Measurements from ENCODE around the gene IZUMO4.

Gene IZUMO4

DNA sequence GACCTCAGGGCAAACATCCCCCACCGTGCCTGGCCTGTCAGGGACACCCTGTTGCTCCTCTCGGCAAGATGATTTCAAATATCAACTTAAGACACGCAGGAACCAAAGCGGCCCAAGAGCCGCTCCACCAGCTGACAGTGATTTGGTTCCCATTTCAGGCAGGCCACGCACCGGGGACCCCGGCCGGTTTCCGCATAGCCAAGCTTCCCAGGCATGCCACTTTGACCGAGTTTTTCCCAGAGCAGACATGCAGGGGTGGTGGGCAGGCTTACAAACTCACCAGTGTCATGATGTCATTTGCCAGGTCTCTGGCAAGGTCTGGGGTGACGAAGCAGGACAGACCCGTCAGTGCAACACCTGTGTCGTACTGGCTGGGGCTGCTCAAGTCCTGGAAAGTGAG lies 35.5 kb downstream of the IZUMO4 start:
- Histone ChIP-seq H3K9me3 (ENCODE audit: insufficient read depth, low read length) (no peaks in the 10 kb centered on the region), H3K9ac (ENCODE audit: insufficient read length, low read depth) (no peak overlapping the region), H3K36me3 (ENCODE audit: insufficient read depth, insufficient read length, low read length) (peaks cover 79% of the 10 kb centered on the region), H3K27me3 (ENCODE audit: insufficient read depth, insufficient read length) (no peaks in the 10 kb centered on the region), H3K4me1 (ENCODE audit: insufficient read depth, insufficient read length) (peaks cover 7% of the 10 kb centered on the region), H3K4me3 (ENCODE audit: insufficient read length, low read depth) (no peak overlapping the region)
- no peak for DNase-seq (ENCODE audit: low read depth, low spot score)
- TF ChIP-seq ZNF274 (IDR thresholded peaks at IDR 0.05; ENCODE audit: low read depth, low read length) (no peak), YY1 (IDR thresholded peaks at IDR 0.05; ENCODE audit: insufficient read depth, insufficient read length) (no peak), SUZ12 (IDR thresholded peaks at IDR 0.05; ENCODE audit: extremely low read depth, insufficient read depth, insufficient read length) (no peak)

DNA sequence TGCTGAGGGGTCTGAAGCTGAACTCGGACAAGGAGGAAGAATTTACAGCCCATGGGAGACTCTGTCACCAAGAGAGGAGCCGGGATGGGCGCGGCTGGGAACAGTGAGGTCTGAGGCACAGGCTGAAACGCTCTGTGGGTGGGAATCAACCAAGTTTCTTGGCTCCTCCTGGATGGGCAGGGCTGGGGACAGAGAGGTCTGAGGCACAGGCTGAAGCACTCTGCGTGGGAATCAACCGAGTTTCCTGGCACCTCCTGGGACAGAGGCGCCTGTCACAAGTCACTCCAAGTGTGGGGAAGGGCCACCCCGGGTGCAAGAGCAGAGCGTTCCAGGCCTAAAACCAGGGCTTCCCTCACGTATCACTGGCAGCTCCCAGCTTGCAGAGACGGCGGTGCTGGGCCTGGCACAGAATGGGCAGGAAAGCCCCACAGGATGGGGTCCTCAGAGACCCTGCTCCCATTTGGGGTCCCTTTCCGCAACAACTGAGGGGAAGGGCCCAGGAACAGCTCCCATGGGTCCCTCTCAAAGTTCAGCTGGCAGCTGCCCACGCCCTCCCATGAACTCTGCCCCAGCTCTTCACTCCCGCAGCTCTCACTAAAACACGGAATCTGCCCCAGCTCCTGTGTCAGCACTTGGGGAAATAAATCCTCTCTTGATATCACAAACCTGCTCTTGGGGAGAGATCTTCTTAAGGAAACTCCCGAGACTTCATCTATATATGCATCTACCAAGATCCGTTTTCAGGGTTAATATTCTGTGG lies 36.2 kb downstream of the IZUMO4 start:
- no peak for TF ChIP-seq SUZ12 (IDR thresholded peaks at IDR 0.05; ENCODE audit: extremely low read depth, insufficient read depth, insufficient read length)
- no peak for TF ChIP-seq ZNF274 (IDR thresholded peaks at IDR 0.05; ENCODE audit: low read depth, low read length)
- TF ChIP-seq YY1 (IDR thresholded peaks at IDR 0.05; ENCODE audit: insufficient read depth, insufficient read length), result no peak

DNA sequence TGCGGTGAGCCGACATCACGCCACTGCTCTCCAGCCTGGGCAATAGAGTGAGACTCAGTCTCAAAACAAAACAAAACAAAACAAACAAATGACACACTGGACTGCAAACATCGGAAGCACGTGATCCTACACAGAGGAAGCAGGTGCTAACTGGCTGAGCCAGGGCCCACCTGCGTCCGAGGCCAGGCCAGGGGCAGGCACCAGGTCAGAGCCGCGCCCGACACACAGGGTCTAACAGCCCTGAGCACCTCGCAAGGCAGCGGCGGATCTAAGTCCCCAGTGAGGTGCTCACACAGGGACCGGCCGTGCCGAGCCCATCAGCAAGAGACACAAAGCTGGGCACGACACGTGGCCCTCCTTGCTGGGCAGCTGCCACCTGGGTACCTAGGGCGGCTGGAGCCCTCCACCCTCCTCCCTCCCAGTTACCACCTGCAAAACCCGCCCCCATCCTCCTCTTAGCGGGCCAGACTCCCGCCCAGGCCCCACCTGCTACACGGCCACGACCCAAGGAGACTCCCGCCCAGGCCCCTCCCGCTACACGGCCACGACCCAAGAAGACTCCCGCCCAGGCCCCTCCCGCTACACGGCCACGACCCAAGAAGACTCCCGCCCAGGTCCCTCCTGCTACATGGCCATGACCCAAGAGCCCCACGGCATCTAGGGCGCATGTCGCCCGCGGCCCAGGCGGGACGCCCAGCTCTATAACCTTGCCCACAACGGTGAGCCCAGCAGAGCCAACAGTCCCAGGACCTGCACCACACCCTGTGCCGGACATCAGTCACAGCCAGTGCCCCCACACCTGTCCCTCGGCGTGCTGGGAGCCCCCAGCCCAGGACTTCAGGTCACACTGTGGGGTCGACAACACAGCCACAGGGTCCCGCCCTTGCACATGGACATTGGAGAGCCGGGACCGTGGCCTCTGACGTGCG lies 39.0 kb downstream of the IZUMO4 start:
- no peaks in the 10 kb centered on the region for H3K9me3 ChIP-seq (ENCODE audit: insufficient read depth, low read length)
- H3K9ac ChIP-seq (ENCODE audit: insufficient read length, low read depth), result no peak overlapping the region
- peaks cover 14% of the 10 kb centered on the region for H3K4me1 ChIP-seq (ENCODE audit: insufficient read depth, insufficient read length)
- peaks cover 82% of the 10 kb centered on the region for H3K36me3 ChIP-seq (ENCODE audit: insufficient read depth, insufficient read length, low read length)
- no peak for DNase-seq (ENCODE audit: low read depth, low spot score)
- TF ChIP-seq YY1 (IDR thresholded peaks at IDR 0.05; ENCODE audit: insufficient read depth, insufficient read length), result no peak
- TF ChIP-seq SUZ12 (IDR thresholded peaks at IDR 0.05; ENCODE audit: extremely low read depth, insufficient read depth, insufficient read length), result no peak
- TF ChIP-seq ZNF274 (IDR thresholded peaks at IDR 0.05; ENCODE audit: low read depth, low read length), result no peak
- H3K27me3 ChIP-seq (ENCODE audit: insufficient read depth, insufficient read length), result no peaks in the 10 kb centered on the region
- no peak overlapping the region for H3K4me3 ChIP-seq (ENCODE audit: insufficient read length, low read depth)

More for the DNA sequence above, 36.2 kb downstream of the IZUMO4 start:
- no peaks in the 10 kb centered on the region for H3K9me3 ChIP-seq (ENCODE audit: insufficient read depth, low read length)
- H3K27me3 ChIP-seq (ENCODE audit: insufficient read depth, insufficient read length), result no peaks in the 10 kb centered on the region
- peaks cover 6% of the 10 kb centered on the region for H3K4me1 ChIP-seq (ENCODE audit: insufficient read depth, insufficient read length)
- H3K36me3 ChIP-seq (ENCODE audit: insufficient read depth, insufficient read length, low read length), result peaks cover 79% of the 10 kb centered on the region
- H3K9ac ChIP-seq (ENCODE audit: insufficient read length, low read depth), result no peak overlapping the region
- no peak for DNase-seq (ENCODE audit: low read depth, low spot score)
- H3K4me3 ChIP-seq (ENCODE audit: insufficient read length, low read depth), result no peak overlapping the region

DNA sequence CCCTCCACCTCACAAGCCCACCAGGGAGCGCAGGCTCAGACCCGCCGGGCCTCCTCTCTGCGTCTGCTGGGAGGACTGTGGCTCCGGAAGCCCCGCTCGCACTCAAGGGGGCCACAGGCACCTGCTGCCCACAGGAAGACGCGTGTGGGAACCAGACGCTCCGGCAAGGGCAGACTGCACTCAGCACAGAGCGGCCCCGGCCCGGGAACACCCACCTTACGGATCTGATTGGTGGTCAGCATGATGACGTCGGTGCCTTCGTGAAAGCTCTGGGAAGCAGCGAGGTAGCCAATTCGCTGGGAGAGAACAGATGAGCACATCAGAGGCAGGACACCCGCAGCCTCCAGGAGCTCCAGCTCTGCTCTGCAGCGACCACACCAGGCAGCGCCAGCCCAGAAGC lies 40.1 kb downstream of the IZUMO4 start:
- DNase-seq (ENCODE audit: low read depth, low spot score), result no peak
- no peak overlapping the region for H3K9ac ChIP-seq (ENCODE audit: insufficient read length, low read depth)
- no peaks in the 10 kb centered on the region for H3K9me3 ChIP-seq (ENCODE audit: insufficient read depth, low read length)
- H3K4me3 ChIP-seq (ENCODE audit: insufficient read length, low read depth), result no peak overlapping the region
- H3K36me3 ChIP-seq (ENCODE audit: insufficient read depth, insufficient read length, low read length), result peaks cover 78% of the 10 kb centered on the region
- no peaks in the 10 kb centered on the region for H3K27me3 ChIP-seq (ENCODE audit: insufficient read depth, insufficient read length)
- peaks cover 14% of the 10 kb centered on the region for H3K4me1 ChIP-seq (ENCODE audit: insufficient read depth, insufficient read length)
- no peak for TF ChIP-seq ZNF274 (IDR thresholded peaks at IDR 0.05; ENCODE audit: low read depth, low read length)
- TF ChIP-seq YY1 (IDR thresholded peaks at IDR 0.05; ENCODE audit: insufficient read depth, insufficient read length), result no peak
- TF ChIP-seq SUZ12 (IDR thresholded peaks at IDR 0.05; ENCODE audit: extremely low read depth, insufficient read depth, insufficient read length), result no peak

DNA sequence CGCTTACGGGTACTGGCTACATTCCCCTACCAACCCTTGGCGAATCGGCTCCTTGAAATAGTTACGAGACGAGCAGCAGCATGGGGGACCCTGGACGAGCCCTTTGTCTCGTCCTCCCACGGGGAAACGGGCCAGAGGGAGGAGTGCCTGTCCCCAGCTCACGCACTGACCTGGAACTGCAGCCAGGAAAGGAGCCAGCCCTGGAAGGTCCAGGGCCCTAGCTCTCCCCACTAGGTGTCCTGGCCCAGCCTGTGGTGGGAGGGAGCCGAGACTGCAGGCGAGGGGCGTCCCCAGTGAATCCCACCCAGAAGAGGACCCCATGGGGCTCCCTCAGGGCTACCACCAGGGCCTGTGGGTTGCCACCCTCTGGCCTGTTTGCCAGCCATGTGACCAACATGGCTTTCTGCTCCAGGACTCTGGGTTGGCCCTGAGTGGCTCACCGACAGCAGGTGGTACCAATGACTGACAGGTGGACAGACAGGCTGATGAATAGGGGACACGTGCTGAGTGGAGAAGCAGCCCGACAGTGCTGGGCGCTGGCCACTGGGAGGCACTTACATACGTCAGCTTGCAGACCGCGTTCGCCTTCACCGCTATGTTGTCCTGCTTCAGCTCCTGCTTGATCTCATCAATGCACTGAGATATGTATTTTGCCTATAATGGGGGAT lies 41.5 kb downstream of the IZUMO4 start:
- H3K4me1 ChIP-seq (ENCODE audit: insufficient read depth, insufficient read length), result peaks cover 14% of the 10 kb centered on the region
- no peak overlapping the region for H3K9ac ChIP-seq (ENCODE audit: insufficient read length, low read depth)
- H3K27me3 ChIP-seq (ENCODE audit: insufficient read depth, insufficient read length), result no peaks in the 10 kb centered on the region
- H3K36me3 ChIP-seq (ENCODE audit: insufficient read depth, insufficient read length, low read length), result peaks cover 68% of the 10 kb centered on the region
- H3K4me3 ChIP-seq (ENCODE audit: insufficient read length, low read depth), result no peak overlapping the region
- TF ChIP-seq YY1 (IDR thresholded peaks at IDR 0.05; ENCODE audit: insufficient read depth, insufficient read length) (no peak), SUZ12 (IDR thresholded peaks at IDR 0.05; ENCODE audit: extremely low read depth, insufficient read depth, insufficient read length) (no peak), ZNF274 (IDR thresholded peaks at IDR 0.05; ENCODE audit: low read depth, low read length) (no peak)
- DNase-seq (ENCODE audit: low read depth, low spot score), result no peak
- H3K9me3 ChIP-seq (ENCODE audit: insufficient read depth, low read length), result no peaks in the 10 kb centered on the region

DNA sequence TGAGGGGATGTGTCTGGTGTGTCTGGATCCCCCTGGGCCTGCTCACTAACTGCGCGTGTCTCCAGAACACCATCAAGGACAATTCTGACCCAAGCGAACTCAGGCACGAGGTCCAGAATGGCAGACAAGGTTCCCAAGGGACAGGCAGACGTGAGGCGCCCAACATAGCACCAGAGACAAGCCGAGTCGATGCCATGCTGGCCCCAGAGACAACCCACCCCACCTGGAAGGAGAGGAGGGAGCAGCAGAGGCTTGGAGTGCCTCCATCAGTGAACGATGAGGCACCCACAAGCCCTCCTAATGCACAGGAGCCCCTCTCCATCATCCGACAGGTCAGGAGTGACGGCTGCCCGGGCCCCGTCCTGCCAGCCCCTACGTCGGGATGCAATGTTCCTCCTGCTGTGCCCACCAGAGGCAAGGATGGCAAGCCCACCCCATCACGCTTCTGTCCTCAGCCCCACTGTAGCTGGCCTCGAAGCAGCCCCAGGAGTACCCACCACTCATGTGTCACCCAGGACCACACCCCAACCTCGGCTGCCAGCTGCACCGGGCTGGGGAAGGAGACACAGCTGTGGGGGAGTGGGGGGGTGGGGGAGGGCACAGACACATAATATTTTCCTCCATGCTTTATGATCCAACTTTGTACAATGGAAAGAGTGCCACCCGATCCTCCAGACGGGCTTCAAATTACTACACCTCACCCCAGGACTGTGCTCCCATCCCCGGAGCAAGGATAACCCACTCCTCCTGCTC lies 42.8 kb downstream of the IZUMO4 start:
- Histone ChIP-seq H3K4me3 (ENCODE audit: insufficient read length, low read depth) (no peak overlapping the region), H3K27me3 (ENCODE audit: insufficient read depth, insufficient read length) (no peaks in the 10 kb centered on the region), H3K4me1 (ENCODE audit: insufficient read depth, insufficient read length) (peaks cover 18% of the 10 kb centered on the region), H3K36me3 (ENCODE audit: insufficient read depth, insufficient read length, low read length) (peaks cover 65% of the 10 kb centered on the region), H3K9ac (ENCODE audit: insufficient read length, low read depth) (no peak overlapping the region), H3K9me3 (ENCODE audit: insufficient read depth, low read length) (no peaks in the 10 kb centered on the region)
- TF ChIP-seq YY1 (IDR thresholded peaks at IDR 0.05; ENCODE audit: insufficient read depth, insufficient read length) (no peak), SUZ12 (IDR thresholded peaks at IDR 0.05; ENCODE audit: extremely low read depth, insufficient read depth, insufficient read length) (no peak), ZNF274 (IDR thresholded peaks at IDR 0.05; ENCODE audit: low read depth, low read length) (no peak)
- no peak for DNase-seq (ENCODE audit: low read depth, low spot score)
